ENCODE results near the gene GLDN.

GLDN gene

GRCh38 chr15:51341366-51342226 lies at the start of gene GLDN:
Gene GLDN, plus strand, starts transcription at chr15:51341655. Its CDS starts 30 bp downstream, at chr15:51341685.
- DNase-seq (ENCODE audit: low read depth, low spot score) = no peak
- TF ChIP-seq, protein P1, sequence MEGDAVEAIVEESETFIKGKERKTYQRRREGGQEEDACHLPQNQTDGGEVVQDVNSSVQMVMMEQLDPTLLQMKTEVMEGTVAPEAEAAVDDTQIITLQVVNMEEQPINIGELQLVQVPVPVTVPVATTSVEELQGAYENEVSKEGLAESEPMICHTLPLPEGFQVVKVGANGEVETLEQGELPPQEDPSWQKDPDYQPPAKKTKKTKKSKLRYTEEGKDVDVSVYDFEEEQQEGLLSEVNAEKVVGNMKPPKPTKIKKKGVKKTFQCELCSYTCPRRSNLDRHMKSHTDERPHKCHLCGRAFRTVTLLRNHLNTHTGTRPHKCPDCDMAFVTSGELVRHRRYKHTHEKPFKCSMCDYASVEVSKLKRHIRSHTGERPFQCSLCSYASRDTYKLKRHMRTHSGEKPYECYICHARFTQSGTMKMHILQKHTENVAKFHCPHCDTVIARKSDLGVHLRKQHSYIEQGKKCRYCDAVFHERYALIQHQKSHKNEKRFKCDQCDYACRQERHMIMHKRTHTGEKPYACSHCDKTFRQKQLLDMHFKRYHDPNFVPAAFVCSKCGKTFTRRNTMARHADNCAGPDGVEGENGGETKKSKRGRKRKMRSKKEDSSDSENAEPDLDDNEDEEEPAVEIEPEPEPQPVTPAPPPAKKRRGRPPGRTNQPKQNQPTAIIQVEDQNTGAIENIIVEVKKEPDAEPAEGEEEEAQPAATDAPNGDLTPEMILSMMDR (IDR thresholded peaks at IDR 0.05; ENCODE audit: low read depth, low read length) = no peak
- no peak within 1 kb of the TSS for H3K4me3 ChIP-seq (ENCODE audit: low read depth, low read length)
- in situ Hi-C loops (cut with HindIII; ENCODE audit: low sequenced_read_pairs) = no loop called here

DNA sequence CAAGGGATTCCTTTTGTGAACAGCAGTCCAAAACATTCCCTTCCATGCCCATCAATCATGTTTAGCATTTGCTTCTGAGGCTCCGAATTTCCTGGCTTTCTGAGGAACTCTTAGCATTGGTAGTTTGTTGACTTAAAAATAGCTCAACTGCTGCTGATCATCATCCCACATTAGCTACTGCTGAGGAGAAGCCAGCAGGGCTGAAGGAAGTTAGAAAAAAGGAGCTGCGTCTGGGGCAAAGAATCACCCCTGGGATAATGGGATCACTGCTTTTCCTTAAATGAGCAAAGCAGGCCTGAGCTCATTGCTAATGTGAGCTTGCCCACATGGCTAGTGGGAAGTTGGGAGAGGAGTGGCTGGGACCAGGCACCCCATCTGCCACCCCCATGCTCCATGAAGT lies 42.8 kb upstream of the GLDN start:
- TF ChIP-seq, protein P1 (IDR thresholded peaks at IDR 0.05; ENCODE audit: low read depth, low read length) = no peak
- in situ Hi-C loops (cut with HindIII; ENCODE audit: low sequenced_read_pairs) = no loop called here
- no peak for DNase-seq (ENCODE audit: low read depth, low spot score)

GRCh38 chr15:51299187-51300015 lies 42.1 kb upstream of the GLDN start:
- TF ChIP-seq, protein P1 (IDR thresholded peaks at IDR 0.05; ENCODE audit: low read depth, low read length) = no peak
- in situ Hi-C loops (cut with HindIII; ENCODE audit: low sequenced_read_pairs) = no loop called here
- DNase-seq (ENCODE audit: low read depth, low spot score) = no peak
- H3K4me3 ChIP-seq (ENCODE audit: low read depth, low read length) = no peak overlapping the region

More for the DNA sequence above, 42.8 kb upstream of the GLDN start:
- H3K4me3 ChIP-seq (ENCODE audit: low read depth, low read length) = no peak overlapping the region

DNA sequence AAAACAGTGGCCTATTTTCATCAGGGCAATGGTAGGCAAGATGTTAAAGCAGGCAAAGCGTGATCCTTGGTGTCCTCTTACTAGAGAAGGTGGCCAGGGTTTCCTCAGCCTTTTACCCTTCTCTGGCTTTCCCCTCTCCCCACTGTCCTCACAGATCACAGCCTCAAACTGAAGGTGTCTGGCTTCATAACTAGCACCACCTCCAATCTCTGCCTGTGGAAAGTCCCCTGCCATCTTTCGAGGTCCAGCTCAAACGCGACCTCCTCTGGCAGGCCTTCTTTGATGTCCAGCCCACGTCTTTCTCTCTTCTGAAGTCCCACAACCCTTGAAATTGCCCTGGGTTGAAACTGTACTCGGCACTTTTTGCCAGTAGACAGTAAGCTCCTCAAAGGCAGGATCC lies 39.0 kb upstream of the GLDN start:
- DNase-seq (ENCODE audit: low read depth, low spot score) = no peak
- TF ChIP-seq, protein P1 (IDR thresholded peaks at IDR 0.05; ENCODE audit: low read depth, low read length) = no peak
- in situ Hi-C loops (cut with HindIII; ENCODE audit: low sequenced_read_pairs) = no loop called here
- H3K4me3 ChIP-seq (ENCODE audit: low read depth, low read length) = no peak overlapping the region

DNA sequence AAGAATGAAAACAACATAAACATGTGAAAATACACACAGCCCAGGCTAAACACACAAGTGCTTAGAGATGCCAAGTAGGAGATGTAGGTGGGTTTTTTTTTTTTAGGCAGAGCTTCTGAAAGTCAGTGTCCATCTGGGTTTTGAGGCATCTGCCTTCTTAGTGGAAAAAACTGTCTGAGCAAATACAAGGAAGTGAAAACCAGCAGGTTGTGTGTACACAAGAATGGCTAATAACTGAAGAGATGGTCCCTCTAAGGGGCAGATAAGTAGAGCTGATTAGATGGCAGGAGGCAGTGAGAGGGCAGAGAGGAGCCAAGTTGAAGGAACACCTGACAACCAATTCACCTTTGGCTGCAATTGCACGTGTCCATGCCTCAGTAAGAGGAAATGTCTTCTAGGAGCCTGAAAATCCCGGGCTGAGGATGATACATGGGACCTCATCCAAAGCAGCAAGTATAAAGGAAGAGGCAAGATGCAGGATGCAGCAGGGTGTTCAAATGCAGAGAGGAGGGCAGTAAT lies 37.9 kb upstream of the GLDN start:
- DNase-seq (ENCODE audit: low read depth, low spot score) = no peak
- in situ Hi-C loops (cut with HindIII; ENCODE audit: low sequenced_read_pairs) = no loop called here
- TF ChIP-seq, protein P1 (IDR thresholded peaks at IDR 0.05; ENCODE audit: low read depth, low read length) = no peak
- no peak overlapping the region for H3K4me3 ChIP-seq (ENCODE audit: low read depth, low read length)

GRCh38 chr15:51307325-51307724 lies 34.1 kb upstream of the GLDN start:
- no peak for DNase-seq (ENCODE audit: low read depth, low spot score)
- H3K4me3 ChIP-seq (ENCODE audit: low read depth, low read length) = no peak overlapping the region
- in situ Hi-C loops (cut with HindIII; ENCODE audit: low sequenced_read_pairs) = no loop called here
- TF ChIP-seq, protein P1 (IDR thresholded peaks at IDR 0.05; ENCODE audit: low read depth, low read length) = no peak

Measured in astrocyte of the spinal cord (primary cell).